Anterior cingulate cortex (tissue), 58 donors: ENCODE data around the gene CAP1.
"Not testable (repeated sequence)": the region's sequence is repeated elsewhere in the genome, so short reads cannot be mapped to it uniquely, and the experiment has no call there.

ENCODE experiments used
- DNase-seq, 58 donors: peaks; one replicate each; lab custom pipeline; 2025; lab: John Stamatoyannopoulos, UW

Gene CAP1

GRCh38 chr1:40040511-40041465 is at the start of gene CAP1:
TSS of gene CAP1 (plus strand) at chr1:40040729. CDS start at chr1:40059347, 18,618 bp downstream.
- peak; percentile 72 to 100 (median 98) for DNase-seq

GRCh38 chr1:39992234-39992633 is 48.3 kb upstream of the CAP1 start:
- DNase-seq: no peak

- DNase-seq: no peak
Observed at GRCh38 chr1:39992888-39993287, 47.6 kb upstream of the CAP1 start.

- no peak for DNase-seq
Observed at GRCh38 chr1:39995973-39996393, 44.5 kb upstream of the CAP1 start.

- DNase-seq: no peak
Observed at GRCh38 chr1:39996396-39997004, 44.0 kb upstream of the CAP1 start.

GRCh38 chr1:40001456-40001855 is 39.1 kb upstream of the CAP1 start:
- DNase-seq: no peak

GRCh38 chr1:40003156-40004093 is 37.1 kb upstream of the CAP1 start:
- no peak for DNase-seq

GRCh38 chr1:40004857-40005256 is 35.7 kb upstream of the CAP1 start:
- DNase-seq: peak in 8 of 58 donors; percentile 3 to 36 (median 22)

- not testable (repeated sequence) for DNase-seq
Observed at GRCh38 chr1:40007481-40008034, 33.0 kb upstream of the CAP1 start.

GRCh38 chr1:40011198-40011597 is 29.3 kb upstream of the CAP1 start:
- no peak for DNase-seq

GRCh38 chr1:40014253-40014706 is 26.2 kb upstream of the CAP1 start:
- no peak for DNase-seq

- DNase-seq: no peak
Observed at GRCh38 chr1:40014812-40015594, 25.5 kb upstream of the CAP1 start.

GRCh38 chr1:40017951-40018575 is 22.5 kb upstream of the CAP1 start:
- DNase-seq: no peak

GRCh38 chr1:40020447-40021085 is 20.0 kb upstream of the CAP1 start:
- DNase-seq: peak in 8 of 58 donors; percentile 3 to 31 (median 14)

GRCh38 chr1:40023379-40023944 is 17.1 kb upstream of the CAP1 start:
- DNase-seq: no peak

GRCh38 chr1:40024671-40025070 is 15.9 kb upstream of the CAP1 start:
- no peak for DNase-seq

- DNase-seq: no peak
Observed at GRCh38 chr1:40027647-40028046, 12.9 kb upstream of the CAP1 start.

- no peak for DNase-seq
Observed at GRCh38 chr1:40029608-40030007, 10.9 kb upstream of the CAP1 start.
